ENCODE results near the gene RXRA.
"Not testable (repeated sequence)": the region's sequence is repeated elsewhere in the genome, so short reads cannot be mapped to it uniquely, and the experiment has no call there.

DNA sequence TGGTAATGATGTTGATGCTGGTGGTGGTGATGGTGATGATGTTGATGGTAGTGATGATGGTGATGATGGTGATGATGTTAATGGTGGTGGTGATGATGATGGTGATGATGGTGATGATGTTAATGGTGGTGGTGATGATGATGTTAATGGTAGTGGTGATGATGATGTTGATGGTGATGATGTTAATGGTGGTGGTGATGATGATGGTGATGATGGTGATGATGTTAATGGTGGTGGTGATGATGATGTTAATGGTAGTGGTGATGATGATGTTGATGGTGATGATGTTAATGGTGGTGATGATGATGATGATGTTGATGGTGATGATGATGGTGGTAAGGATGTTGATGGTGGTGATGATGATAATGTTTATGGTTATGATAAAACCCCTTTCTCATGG is 20.2 kb upstream of the RXRA start:
- not testable (repeated sequence) for TF ChIP-seq POLR2AphosphoS5, CTCF, POLR2A, EP300 (IDR thresholded peaks at IDR 0.05)

All from upper lobe of left lung (tissue), 4 donors.